NB4 (cell line): ENCODE measurements around the gene ADGRG1.

ENCODE experiments used
- DNase-seq: peaks from one replicate; pipeline ENCODE4 v3.0.0; 2010; ENCODE audit warnings: low read depth
- H3K4me3 ChIP-seq: one replicate; pipeline ENCODE4 v1.5.1; 2011; ENCODE audit warnings: mild to moderate bottlenecking, low read depth, low read length, moderate library complexity
- MYC ChIP-seq: IDR thresholded peaks from 2 replicates; pipeline ENCODE4 v1.6.1; 2011; ENCODE audit warnings: low read depth, low read length
- POLR2A ChIP-seq: IDR thresholded peaks from 2 replicates; pipeline ENCODE4 v1.6.1; 2011; ENCODE audit warnings: mild to moderate bottlenecking; ENCODE audit not compliant: insufficient read length; ENCODE audit errors: extremely low read depth
- TF ChIP-seq, protein P1 (sequence below): IDR thresholded peaks from one replicate; pipeline ENCODE4 v1.5.1; 2012; ENCODE audit warnings: low read depth, low read length
- TF ChIP-seq, protein P2 (sequence below): IDR thresholded peaks from 2 replicates; pipeline ENCODE4 v1.6.1; 2011; ENCODE audit warnings: low read depth, low read length

ADGRG1 gene

DNA sequence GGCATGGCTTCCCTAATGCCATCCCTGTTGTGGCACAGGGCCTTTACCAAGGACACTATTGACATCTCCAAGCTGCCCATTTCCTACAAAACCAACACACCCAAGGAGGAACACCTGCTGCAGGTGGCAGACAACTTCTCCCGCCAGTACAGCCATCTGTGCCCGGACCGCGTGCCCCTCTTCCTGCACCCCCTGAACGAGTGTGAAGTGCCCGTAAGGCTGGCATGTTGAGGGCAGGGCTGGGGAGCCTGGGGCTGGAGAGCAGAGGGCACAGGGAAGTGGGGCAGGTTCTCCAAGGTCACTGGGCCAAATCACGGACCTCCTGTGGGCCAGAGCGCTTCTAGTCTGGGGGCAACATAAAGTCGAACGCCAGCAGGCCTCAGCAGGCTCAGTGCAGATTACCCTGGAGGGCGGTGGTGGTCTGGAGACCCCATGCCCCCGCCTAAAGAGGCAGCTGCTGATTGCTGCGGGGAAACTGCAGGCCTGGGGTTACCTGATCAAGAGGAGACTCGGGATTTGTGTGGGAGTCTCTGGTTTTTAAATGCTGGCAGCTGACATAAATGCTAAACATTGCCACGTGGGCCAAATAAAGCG is 70.5 kb downstream of the ADGRG1 start:
- no peak overlapping the region for H3K4me3 ChIP-seq
- TF ChIP-seq MYC (no peak), POLR2A (no peak)
- TF ChIP-seq, protein P1, sequence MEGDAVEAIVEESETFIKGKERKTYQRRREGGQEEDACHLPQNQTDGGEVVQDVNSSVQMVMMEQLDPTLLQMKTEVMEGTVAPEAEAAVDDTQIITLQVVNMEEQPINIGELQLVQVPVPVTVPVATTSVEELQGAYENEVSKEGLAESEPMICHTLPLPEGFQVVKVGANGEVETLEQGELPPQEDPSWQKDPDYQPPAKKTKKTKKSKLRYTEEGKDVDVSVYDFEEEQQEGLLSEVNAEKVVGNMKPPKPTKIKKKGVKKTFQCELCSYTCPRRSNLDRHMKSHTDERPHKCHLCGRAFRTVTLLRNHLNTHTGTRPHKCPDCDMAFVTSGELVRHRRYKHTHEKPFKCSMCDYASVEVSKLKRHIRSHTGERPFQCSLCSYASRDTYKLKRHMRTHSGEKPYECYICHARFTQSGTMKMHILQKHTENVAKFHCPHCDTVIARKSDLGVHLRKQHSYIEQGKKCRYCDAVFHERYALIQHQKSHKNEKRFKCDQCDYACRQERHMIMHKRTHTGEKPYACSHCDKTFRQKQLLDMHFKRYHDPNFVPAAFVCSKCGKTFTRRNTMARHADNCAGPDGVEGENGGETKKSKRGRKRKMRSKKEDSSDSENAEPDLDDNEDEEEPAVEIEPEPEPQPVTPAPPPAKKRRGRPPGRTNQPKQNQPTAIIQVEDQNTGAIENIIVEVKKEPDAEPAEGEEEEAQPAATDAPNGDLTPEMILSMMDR, result no peak
- TF ChIP-seq, protein P2, sequence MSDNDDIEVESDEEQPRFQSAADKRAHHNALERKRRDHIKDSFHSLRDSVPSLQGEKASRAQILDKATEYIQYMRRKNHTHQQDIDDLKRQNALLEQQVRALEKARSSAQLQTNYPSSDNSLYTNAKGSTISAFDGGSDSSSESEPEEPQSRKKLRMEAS, result no peak
- DNase-seq, result no peak

DNA sequence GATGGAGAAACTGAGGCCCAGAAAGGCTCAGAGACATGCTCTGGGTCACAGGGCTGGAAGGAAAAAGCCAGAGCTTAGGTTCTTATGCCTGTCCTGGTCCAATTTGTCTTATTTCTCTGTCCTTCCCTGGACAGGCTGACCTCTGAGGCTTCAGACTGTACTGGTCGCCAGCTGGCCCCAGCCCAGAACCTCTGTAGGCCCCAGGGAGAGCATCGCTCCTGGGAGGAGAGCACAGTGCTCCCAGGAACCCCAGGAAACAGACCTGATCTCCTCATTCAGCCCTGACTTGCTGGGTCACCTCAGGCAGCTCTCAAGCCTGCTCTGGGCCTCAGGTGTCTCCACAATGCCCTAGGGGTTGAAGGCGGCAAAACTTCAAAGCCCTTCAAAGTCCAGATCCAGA is 71.1 kb downstream of the ADGRG1 start:
- TF ChIP-seq, protein P2, result no peak
- TF ChIP-seq, protein P1, result no peak
- TF ChIP-seq MYC, result no peak
- TF ChIP-seq POLR2A, result no peak
- no peak for DNase-seq
- H3K4me3 ChIP-seq, result no peak overlapping the region

- no peak for DNase-seq
- TF ChIP-seq POLR2A, result no peak
- TF ChIP-seq, protein P2, result no peak
- no peak for TF ChIP-seq MYC
- TF ChIP-seq, protein P1, result no peak
- no peak overlapping the region for H3K4me3 ChIP-seq
These were observed 71.5 kb downstream of the ADGRG1 start for GRCh38 chr16:57699899-57700298.

GRCh38 chr16:57700781-57701551 is 72.5 kb downstream of the ADGRG1 start:
- TF ChIP-seq, protein P1, result no peak
- TF ChIP-seq MYC (no peak), POLR2A (no peak)
- TF ChIP-seq, protein P2, result no peak
- no peak overlapping the region for H3K4me3 ChIP-seq
- DNase-seq, result no peak

- TF ChIP-seq POLR2A (no peak), MYC (no peak)
- TF ChIP-seq, protein P1, result no peak
- TF ChIP-seq, protein P2, result no peak
- H3K4me3 ChIP-seq, result no peak overlapping the region
- DNase-seq, result no peak
These were observed 73.4 kb downstream of the ADGRG1 start for GRCh38 chr16:57701759-57702371.
